GM12878 (cell line): ENCODE measurements around the gene DNMBP. TPM values are rescaled to one million over a fixed set of nuclear protein-coding genes. Genes with fewer than 3 reads are reported as not detected.

Experiments
- ATAC-seq: fragments of 200-7000 bp; cut with Tn5 transposase; 3 replicates; pipeline ENCODE4 v1.9.1; 2020; ENCODE audit warnings: mild to moderate bottlenecking, moderate library complexity
- BruUV-seq: library from RNA; stranded (reverse); fragments of 400-500 nt; replicated peaks from 2 replicates; lab custom pipeline; 2021; lab: Mats Ljungman, UMichigan
- CTCF ChIA-PET: fragments of 300-600 bp; sonication (Branson Sonifier 250); formaldehyde crosslinking; extraction: SDS; loops from one replicate; lab custom pipeline; 2021; ENCODE audit warnings: inconsistent platforms; lab: Yijun Ruan, JAX
- POLR2A ChIA-PET: fragments of 350-600 bp; formaldehyde crosslinking; extraction: SDS; loops from one replicate; lab custom pipeline; 2021; ENCODE audit warnings: inconsistent platforms; lab: Charles Lee
- RAD21 ChIA-PET: fragments of 300-600 bp; sonication (Branson Sonifier 250); formaldehyde crosslinking; loops from one replicate; lab custom pipeline; 2023; ENCODE audit warnings: antibody characterized with exemption; ENCODE audit not compliant: unreplicated experiment; lab: Charles Lee
- SMC1A ChIA-PET: fragments of 300-600 bp; sonication (Branson Sonifier 250); formaldehyde crosslinking; loops from one replicate; lab custom pipeline; 2023; ENCODE audit not compliant: unreplicated experiment, uncharacterized antibody; lab: Charles Lee
- DNase-seq: peaks from one replicate; pipeline ENCODE4 v3.0.0-alpha.2; 2011; ENCODE audit warnings: low read depth, low spot score
- FAIRE-seq: peaks from 3 replicates; lab custom pipeline; 2011; peaks lifted over from hg19 to GRCh38; lab: Jason Lieb, UNC
- H2AFZ ChIP-seq: 2 replicates; pipeline ENCODE4 v1.6.0; 2011; ENCODE audit warnings: low read depth, low read length, control low read depth; ENCODE audit not compliant: control insufficient read depth
- H3K27ac ChIP-seq: 2 replicates; pipeline ENCODE4 v1.5.1; 2011; ENCODE audit warnings: control low read depth; ENCODE audit not compliant: control insufficient read depth, insufficient read depth
- H3K27me3 ChIP-seq, 2 experiments: replicated peaks in 1 of 2; 2 replicates each; pipeline versions ENCODE4 v1.6.0 to v1.6.1; 2011; ENCODE audit warnings: low read length in 1 of 2; ENCODE audit not compliant: control insufficient read depth in 2 of 2, insufficient read depth in 2 of 2
- H3K36me3 ChIP-seq, 2 experiments: 2 replicates each; pipeline ENCODE4 v1.5.1; 2011; ENCODE audit warnings: low read length in 1 of 2; ENCODE audit not compliant: control insufficient read depth in 2 of 2, insufficient read depth in 2 of 2
- H3K4me1 ChIP-seq: 2 replicates; pipeline ENCODE4 v1.6.1; 2011; ENCODE audit warnings: mild to moderate bottlenecking, low read length, moderate library complexity, mixed read lengths; ENCODE audit not compliant: control insufficient read depth, insufficient read depth
- H3K4me2 ChIP-seq: 2 replicates; pipeline ENCODE4 v1.6.0; 2011; ENCODE audit warnings: control low read depth; ENCODE audit not compliant: control insufficient read depth, insufficient read depth
- H3K4me3 ChIP-seq: fragments of 200-600 bp; sonication (generic); 2 replicates; pipeline ENCODE4 v1.5.1; 2016
- H3K79me2 ChIP-seq: 2 replicates; pipeline ENCODE4 v1.6.0; 2011; ENCODE audit warnings: low read length; ENCODE audit not compliant: control insufficient read depth, insufficient read depth
- H3K9ac ChIP-seq: 2 replicates; pipeline ENCODE4 v1.8.0; 2011; ENCODE audit warnings: low read length, control low read depth, mixed read lengths; ENCODE audit not compliant: control insufficient read depth, insufficient read depth
- H3K9me3 ChIP-seq: replicated peaks from 3 replicates; pipeline ENCODE4 v1.5.1; 2011; ENCODE audit warnings: mild to moderate bottlenecking, low read length; ENCODE audit not compliant: control insufficient read depth, insufficient read depth
- H4K20me1 ChIP-seq: 2 replicates; pipeline ENCODE4 v1.6.0; 2011; ENCODE audit not compliant: control insufficient read depth, insufficient read depth
- ASH2L ChIP-seq: fragments of 300-600, 200-600 bp; sonication (generic); IDR thresholded peaks from 2 replicates; pipeline ENCODE4 v1.6.1; 2017; ENCODE audit warnings: low read depth, mild to moderate bottlenecking, borderline replicate concordance
- CHD2 ChIP-seq: IDR thresholded peaks from 2 replicates; pipeline ENCODE4 v1.6.1; 2011; ENCODE audit warnings: low read depth, low read length, improper control_type of control experiment, borderline replicate concordance
- CREM ChIP-seq: IDR thresholded peaks from 2 replicates; pipeline ENCODE4 v1.6.1; 2014; ENCODE audit warnings: antibody characterized with exemption, low read depth
- E2F8 ChIP-seq: fragments of 450-650 bp; IDR thresholded peaks from 2 replicates; pipeline ENCODE4 v1.6.1; 2018; ENCODE audit warnings: mild to moderate bottlenecking, low read depth, moderate library complexity; ENCODE audit not compliant: partially characterized antibody
- EZH2 ChIP-seq: IDR thresholded peaks from 2 replicates; pipeline ENCODE4 v1.6.1; 2012; ENCODE audit warnings: low read depth, mild to moderate bottlenecking, control low read depth, inconsistent platforms, low read length, borderline replicate concordance; ENCODE audit not compliant: control insufficient read depth
- GATAD2B ChIP-seq: fragments of 450-650 bp; conservative IDR thresholded peaks from 2 replicates; pipeline ENCODE4 v1.6.1; 2017; ENCODE audit warnings: low read depth, mild to moderate bottlenecking, moderate library complexity
- HDAC6 ChIP-seq: fragments of 200-600 bp; sonication (generic); IDR thresholded peaks from one replicate; pipeline ENCODE4 v1.8.0; 2017; ENCODE audit warnings: antibody characterized with exemption; ENCODE audit not compliant: unreplicated experiment
- IRF3 ChIP-seq: fragments of 450-650 bp; IDR thresholded peaks from 2 replicates; pipeline ENCODE4 v1.6.1; 2014; ENCODE audit warnings: mild to moderate bottlenecking
- MLLT1 ChIP-seq: fragments of 450-650 bp; IDR thresholded peaks from 2 replicates; pipeline ENCODE4 v1.6.1; 2016; ENCODE audit warnings: mild to moderate bottlenecking
- NBN ChIP-seq: fragments of 450-650 bp; IDR thresholded peaks from 2 replicates; pipeline ENCODE4 v1.6.1; 2016
- NRF1 ChIP-seq: conservative IDR thresholded peaks from 2 replicates; pipeline ENCODE4 v1.6.1; 2011; ENCODE audit warnings: mild to moderate bottlenecking, low read depth, low read length, improper control_type of control experiment
- PAX5 ChIP-seq: IDR thresholded peaks from 2 replicates; pipeline ENCODE4 v1.6.1; 2011; ENCODE audit warnings: low read depth, low read length, borderline replicate concordance
- STAT1 ChIP-seq: fragments of 450-650 bp; conservative IDR thresholded peaks from 2 replicates; pipeline ENCODE4 v1.6.1; 2014; ENCODE audit warnings: antibody characterized with exemption, mild to moderate bottlenecking
- TCF12 ChIP-seq: IDR thresholded peaks from 2 replicates; pipeline ENCODE4 v1.6.1; 2011; ENCODE audit warnings: low read depth, mild to moderate bottlenecking, low read length
- ZNF217 ChIP-seq: fragments of 450-650 bp; IDR thresholded peaks from 2 replicates; pipeline ENCODE4 v1.6.1; 2017; ENCODE audit warnings: antibody characterized with exemption, mild to moderate bottlenecking
- WGBS: methylation state at CpG from one replicate; pipeline ENCODE4 v1.1.6; 2016; ENCODE audit warnings: low lambda C conversion rate; ENCODE audit not compliant: insufficient replicate concordance, insufficient coverage; ENCODE audit errors: missing lambda C conversion rate; 5-methylcytosine and 5-hydroxymethylcytosine counted together
- in situ Hi-C: fragments of 300-500 bp; cut with MboI; formaldehyde crosslinking; loops from 9 replicates; pipeline ENCODE4 v1.14.3; 2018; ENCODE audit warnings: mixed read lengths
- intact Hi-C: fragments of 100-400 bp; cut with micrococcal nuclease; formaldehyde crosslinking; loops from one replicate; pipeline ENCODE4 v1.14.2; 2022; ENCODE audit not compliant: unreplicated experiment
- polyA plus RNA-seq, 11 experiments: library from polyadenylated mRNA; depleted of rRNA in 4 of 11; unstranded in 6 of 11; stranded (reverse) in 5 of 11; fragments of >200 nt; fragmentation: Nextera tagmentation in 4 of 11; fragmentation: Illumina TruSeq in 1 of 11; extraction: Ambion mirVana in 4 of 11; extraction: Trizol in 1 of 11; gene quantifications; 1 replicate in 1 of 11; 2 replicates in 10 of 11; pipeline versions ENCODE4 v1.2.1 to v1.2.3, GENCODE V29; 2011 to 2016; ENCODE audit warnings: inconsistent platforms in 2 of 11, missing spikeins in 2 of 11, low read depth in 1 of 11
- total RNA-seq, 4 experiments: library from RNA; depleted of rRNA in 3 of 4; stranded (reverse); fragments of >200 nt in 3 of 4; fragmentation: Illumina TruSeq in 1 of 4; extraction: Trizol in 1 of 4; gene quantifications; 2 replicates each; pipeline versions ENCODE4 v1.2.1 to v1.2.3, GENCODE V29; 2013 to 2021
- TF ChIP-seq, protein P1 (sequence below): IDR thresholded peaks from 2 replicates; pipeline ENCODE4 v1.6.1; 2011; ENCODE audit warnings: low read depth, low read length, improper control_type of control experiment, borderline replicate concordance

Gene DNMBP
- total and polyA plus RNA-seq, 10 of the 15 experiments (the other 5 are each of a cell fraction or from before 2014, with no cell fraction given), result 7.1 to 45.0 (median 22.0) TPM

DNA sequence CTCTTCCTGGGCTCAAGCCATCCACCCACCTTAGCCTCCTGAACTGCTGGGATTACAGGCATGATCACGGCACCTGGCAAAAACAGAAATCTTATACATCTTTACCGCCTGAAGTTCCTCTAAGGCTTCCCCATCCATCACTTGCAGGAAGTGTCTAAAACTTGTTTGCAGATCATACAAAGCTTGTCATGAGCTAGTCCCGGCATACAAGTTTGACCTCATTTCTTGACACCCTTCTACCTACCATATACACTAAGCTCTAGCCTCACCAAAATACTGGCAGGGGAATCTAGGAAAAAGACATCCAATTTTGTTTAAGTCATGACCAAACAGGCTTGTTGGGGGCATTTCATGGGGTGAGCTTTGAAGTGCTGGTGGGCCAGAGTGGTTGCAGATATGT, 14.5 kb downstream of the DNMBP start:
- FAIRE-seq (no peak), ATAC-seq (no peak), DNase-seq (no peak)
- Histone ChIP-seq H3K36me3 (peaks cover 0 to 18% of the 10 kb centered on the region in 2 experiments; a peak in 1 of 4 replicates), H3K4me1 (peaks cover 32% of the 10 kb centered on the region), H3K9ac (no peak overlapping the region), H2AFZ (no peak overlapping the region), H3K9me3 (no peaks in the 10 kb centered on the region; the same call in 2 of the 3 replicates), H3K4me2 (peak overlapping the region; percentile 50), H3K27me3 (no peaks in the 10 kb centered on the region), H3K79me2 (peaks cover 94% of the 10 kb centered on the region), H3K4me3 (no peak overlapping the region), H4K20me1 (peaks cover 1% of the 10 kb centered on the region; the same call in 1 of the 2 replicates), H3K27ac (peak overlapping the region; percentile 42)
- ChIA-PET SMC1A (interaction anchor here (0.8 to 26.2 kb wide), 6 partner anchors 12 to 142 kb away, joined by 3 to 531 read pairs (median 3); partner anchors contain the start of gene DNMBP), RAD21 (interaction anchor here (1.2 to 4.2 kb wide), 7 partner anchors 12 to 181 kb away, joined by 3 to 49 read pairs (median 8); partner anchors contain the start of gene DNMBP), POLR2A (interaction anchor here (0.7 to 7.3 kb wide), 7 partner anchors 11 to 40 kb away, joined by 3 to 88 read pairs (median 5); partner anchors contain the start of gene DNMBP), CTCF (interaction anchor here (1.9 to 11.3 kb wide), 4 partner anchors 12 to 50 kb away, joined by 12 to 116 read pairs (median 12); partner anchors contain the start of gene DNMBP)
- WGBS, result 95% methylated on average over 3 of the region's 3 CpGs
- in situ Hi-C loops (no loop called here), intact Hi-C loops (no loop called here)
- BruUV-seq, result no TSS peak
- TF ChIP-seq ASH2L (no peak), EZH2 (no peak), NBN (no peak), CHD2 (no peak), STAT1 (no peak), PAX5 (no peak), HDAC6 (no peak), CREM (no peak), NRF1 (no peak), MLLT1 (no peak), ZNF217 (no peak), TCF12 (no peak), IRF3 (no peak), E2F8 (no peak), GATAD2B (no peak)
- TF ChIP-seq, protein P1, sequence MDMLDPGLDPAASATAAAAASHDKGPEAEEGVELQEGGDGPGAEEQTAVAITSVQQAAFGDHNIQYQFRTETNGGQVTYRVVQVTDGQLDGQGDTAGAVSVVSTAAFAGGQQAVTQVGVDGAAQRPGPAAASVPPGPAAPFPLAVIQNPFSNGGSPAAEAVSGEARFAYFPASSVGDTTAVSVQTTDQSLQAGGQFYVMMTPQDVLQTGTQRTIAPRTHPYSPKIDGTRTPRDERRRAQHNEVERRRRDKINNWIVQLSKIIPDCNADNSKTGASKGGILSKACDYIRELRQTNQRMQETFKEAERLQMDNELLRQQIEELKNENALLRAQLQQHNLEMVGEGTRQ, result no peak
